ENCODE measurements around the gene DHRS11. TPM values are rescaled to one million over a fixed set of nuclear protein-coding genes. Genes with fewer than 3 reads are reported as not detected.

The DHRS11 gene
- total and polyA plus RNA-seq, 3 donors from 2014 or later, result 13.9 to 38.3 (median 17.6) TPM

DNA sequence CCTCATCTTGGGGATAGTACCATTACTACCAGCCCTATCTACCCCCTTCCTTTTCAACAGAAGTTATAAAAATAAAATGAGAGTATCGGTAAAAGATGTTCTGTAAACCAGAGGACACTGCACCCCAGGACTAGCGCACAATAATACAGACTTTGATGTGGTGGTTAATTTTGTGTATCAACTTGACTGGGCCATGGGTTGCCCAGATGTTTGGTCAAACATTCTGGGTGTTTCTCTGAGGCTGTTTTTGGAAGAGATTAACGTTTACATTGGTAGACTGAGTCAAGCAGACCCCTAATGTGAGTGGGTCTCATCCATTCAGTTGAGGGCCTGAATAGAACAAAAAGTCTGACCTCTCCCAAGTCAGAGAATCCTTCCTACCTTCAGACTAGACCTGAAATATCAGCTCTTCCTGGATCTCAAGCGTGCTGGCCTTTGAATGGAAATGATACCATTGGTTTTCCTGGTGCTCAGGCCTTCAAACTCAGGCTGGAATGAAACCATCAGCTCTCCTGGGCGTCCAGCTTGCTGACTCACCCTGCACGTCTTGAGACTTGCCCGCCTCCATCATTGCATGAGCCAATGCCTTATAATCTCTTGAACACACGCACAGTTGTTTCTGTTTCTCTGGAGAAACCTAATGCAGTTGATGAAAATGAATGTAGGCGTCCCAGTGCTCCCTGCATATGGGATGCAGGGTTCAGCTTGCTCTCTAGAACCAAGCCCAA lies 19.8 kb downstream of the DHRS11 start:
- no peaks in the 10 kb centered on the region for H3K4me1 ChIP-seq
- H3K36me3 ChIP-seq (ENCODE audit: low read depth, missing control alignments), result no peaks in the 10 kb centered on the region
- TF ChIP-seq, protein P1, sequence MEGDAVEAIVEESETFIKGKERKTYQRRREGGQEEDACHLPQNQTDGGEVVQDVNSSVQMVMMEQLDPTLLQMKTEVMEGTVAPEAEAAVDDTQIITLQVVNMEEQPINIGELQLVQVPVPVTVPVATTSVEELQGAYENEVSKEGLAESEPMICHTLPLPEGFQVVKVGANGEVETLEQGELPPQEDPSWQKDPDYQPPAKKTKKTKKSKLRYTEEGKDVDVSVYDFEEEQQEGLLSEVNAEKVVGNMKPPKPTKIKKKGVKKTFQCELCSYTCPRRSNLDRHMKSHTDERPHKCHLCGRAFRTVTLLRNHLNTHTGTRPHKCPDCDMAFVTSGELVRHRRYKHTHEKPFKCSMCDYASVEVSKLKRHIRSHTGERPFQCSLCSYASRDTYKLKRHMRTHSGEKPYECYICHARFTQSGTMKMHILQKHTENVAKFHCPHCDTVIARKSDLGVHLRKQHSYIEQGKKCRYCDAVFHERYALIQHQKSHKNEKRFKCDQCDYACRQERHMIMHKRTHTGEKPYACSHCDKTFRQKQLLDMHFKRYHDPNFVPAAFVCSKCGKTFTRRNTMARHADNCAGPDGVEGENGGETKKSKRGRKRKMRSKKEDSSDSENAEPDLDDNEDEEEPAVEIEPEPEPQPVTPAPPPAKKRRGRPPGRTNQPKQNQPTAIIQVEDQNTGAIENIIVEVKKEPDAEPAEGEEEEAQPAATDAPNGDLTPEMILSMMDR (IDR thresholded peaks at IDR 0.05), result no peak
- no peak for TF ChIP-seq POLR2A (IDR thresholded peaks at IDR 0.05)
- H3K9me3 ChIP-seq, result no peaks in the 10 kb centered on the region
- no peaks in the 10 kb centered on the region for H3K27me3 ChIP-seq
- no peak for DNase-seq
- intact Hi-C loops (cut with DNase I; ENCODE audit: low total_unique reads), result no loop called here
- 84 to 95% methylated on average over 7 to 9 of the region's 9 CpGs for WGBS, 2 donors
- H3K27ac ChIP-seq, result no peak overlapping the region
- no peak overlapping the region for H3K4me3 ChIP-seq

DNA sequence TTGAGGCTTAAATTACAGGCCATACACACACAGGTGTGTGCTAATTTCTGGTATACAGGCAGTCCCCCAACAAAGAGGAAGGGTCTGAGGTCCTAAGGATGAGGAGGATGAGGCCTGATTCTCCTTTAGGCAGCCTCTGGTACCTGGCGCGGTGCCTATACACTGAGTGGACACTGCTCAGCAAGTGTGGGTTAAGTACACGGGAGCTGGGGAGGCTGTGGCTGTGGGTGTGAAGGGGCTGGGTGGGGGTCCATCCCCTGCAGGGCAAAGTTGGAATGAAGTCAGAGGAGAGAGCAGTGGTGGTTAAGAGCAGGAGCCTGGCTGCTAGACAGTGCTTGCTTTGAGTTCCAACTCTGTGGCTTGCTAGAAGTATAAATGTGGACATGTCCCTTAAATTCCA lies 20.6 kb downstream of the DHRS11 start:
- intact Hi-C loops (cut with DNase I; ENCODE audit: low total_unique reads), result no loop called here
- Histone ChIP-seq H3K4me3 (no peak overlapping the region), H3K9me3 (no peaks in the 10 kb centered on the region), H3K27me3 (no peaks in the 10 kb centered on the region), H3K36me3 (ENCODE audit: low read depth, missing control alignments) (no peaks in the 10 kb centered on the region), H3K4me1 (no peaks in the 10 kb centered on the region), H3K27ac (no peak overlapping the region)
- 83 to 85% methylated on average over 3 of the region's 3 CpGs for WGBS, 2 donors
- DNase-seq, result no peak
- no peak for TF ChIP-seq POLR2A (IDR thresholded peaks at IDR 0.05)
- TF ChIP-seq, protein P1 (IDR thresholded peaks at IDR 0.05), result no peak

DNA sequence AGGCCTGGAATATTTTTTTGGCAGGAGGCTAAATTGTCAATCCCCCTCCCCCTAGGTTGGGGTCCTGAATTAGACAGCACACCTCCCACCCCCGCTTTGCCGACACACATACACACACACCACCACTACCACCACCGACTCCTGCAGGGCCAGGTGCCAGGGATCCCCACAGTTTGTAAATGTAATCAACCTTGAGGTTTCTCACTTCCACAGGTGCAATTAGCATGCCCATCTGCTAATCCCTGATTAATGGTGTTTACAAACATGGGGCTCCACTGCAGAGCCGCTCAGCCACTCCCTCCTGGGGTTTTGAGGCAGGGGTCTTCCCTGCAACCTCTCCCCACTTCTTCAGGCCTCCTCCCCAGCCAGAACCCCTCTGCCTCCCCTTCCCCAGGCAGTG lies 21.5 kb downstream of the DHRS11 start:
- no peak overlapping the region for H3K4me3 ChIP-seq
- no peak for DNase-seq
- no peaks in the 10 kb centered on the region for H3K36me3 ChIP-seq (ENCODE audit: low read depth, missing control alignments)
- intact Hi-C loops (cut with DNase I; ENCODE audit: low total_unique reads), result no loop called here
- no peaks in the 10 kb centered on the region for H3K9me3 ChIP-seq
- no peaks in the 10 kb centered on the region for H3K27me3 ChIP-seq
- no peak overlapping the region for H3K27ac ChIP-seq
- no peaks in the 10 kb centered on the region for H3K4me1 ChIP-seq
- 66 to 74% methylated on average over 4 of the region's 4 CpGs for WGBS, 2 donors
- TF ChIP-seq POLR2A (IDR thresholded peaks at IDR 0.05), result no peak
- TF ChIP-seq, protein P1 (IDR thresholded peaks at IDR 0.05), result no peak

DNA sequence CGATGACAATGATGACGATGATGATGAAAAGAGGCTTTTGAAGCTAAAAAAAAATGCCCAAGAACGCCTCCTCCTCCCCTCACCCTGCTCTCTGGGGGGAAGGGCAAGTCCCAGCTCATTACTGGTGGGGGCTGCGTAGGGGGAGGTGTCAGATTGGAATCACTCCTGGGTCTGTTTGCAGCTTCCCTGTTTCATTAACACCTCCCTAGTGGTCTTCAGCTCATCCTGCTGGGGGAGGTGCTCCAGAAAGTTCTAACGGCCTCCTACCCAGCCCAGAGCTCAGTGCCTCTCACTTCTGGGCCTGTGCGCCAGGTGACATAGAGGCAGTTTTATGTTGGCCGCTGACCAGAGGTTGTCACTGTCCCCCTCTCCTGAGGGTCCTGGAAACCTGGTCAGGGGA lies 22.4 kb downstream of the DHRS11 start:
- intact Hi-C loops (cut with DNase I; ENCODE audit: low total_unique reads), result no loop called here
- no peaks in the 10 kb centered on the region for H3K27me3 ChIP-seq

More for the DNA sequence above, 22.4 kb downstream of the DHRS11 start:
- DNase-seq, result no peak
- H3K9me3 ChIP-seq, result no peaks in the 10 kb centered on the region
- no peak overlapping the region for H3K4me3 ChIP-seq
- H3K4me1 ChIP-seq, result no peaks in the 10 kb centered on the region
- H3K36me3 ChIP-seq (ENCODE audit: low read depth, missing control alignments), result no peaks in the 10 kb centered on the region
- 79 to 84% methylated on average over 7 of the region's 7 CpGs for WGBS, 2 donors
- no peak overlapping the region for H3K27ac ChIP-seq
- TF ChIP-seq, protein P1 (IDR thresholded peaks at IDR 0.05), result no peak
- TF ChIP-seq POLR2A (IDR thresholded peaks at IDR 0.05), result no peak
